ENCODE measurements around the gene STXBP5. TPM values are rescaled to one million over a fixed set of nuclear protein-coding genes. Genes with fewer than 3 reads are reported as not detected.

The STXBP5 gene
- total RNA-seq, 1 experiment from 2014 or later: 11.6 TPM

DNA sequence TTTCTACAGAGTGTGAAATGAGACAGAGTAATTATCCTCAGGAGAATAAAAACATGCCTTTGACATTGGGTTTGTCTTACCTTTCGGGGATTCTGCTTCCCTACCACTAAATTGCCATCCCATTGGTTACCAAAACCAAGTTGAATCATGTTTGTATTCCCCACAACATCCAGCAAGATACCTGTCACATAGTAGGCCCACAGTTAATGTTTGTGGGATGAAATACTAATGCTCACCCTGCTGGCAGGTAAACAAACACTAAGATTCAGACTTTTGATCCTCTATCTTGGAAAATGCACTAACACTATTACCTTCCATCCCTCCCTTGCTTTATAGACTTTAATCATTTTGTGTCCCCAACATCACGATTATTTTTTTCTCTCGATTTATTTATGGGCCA lies 8.2 kb upstream of the STXBP5 start:
- no peaks in the 10 kb centered on the region for H4K20me1 ChIP-seq (ENCODE audit: control insufficient read depth, insufficient read depth, insufficient read length)
- no peaks in the 10 kb centered on the region for H3K23me2 ChIP-seq (ENCODE audit: insufficient read length, low read depth, low read length, poor library complexity, severe bottlenecking)
- Mint-ChIP-seq H3K4me1 (no peaks in the 10 kb centered on the region), H3K36me3 (ENCODE audit: insufficient read depth in 1 of 3, low read depth in 3 of 3) (no peaks in the 10 kb centered on the region), H3K4me3 (no peak overlapping the region), H3K9me3 (no peaks in the 10 kb centered on the region), H3K27me3 (ENCODE audit: low read depth) (no peaks in the 10 kb centered on the region), H3K27ac (no peak overlapping the region)
- H2BK5ac ChIP-seq (ENCODE audit: insufficient read length, low read length): no peak overlapping the region
- no peak overlapping the region for H3K56ac ChIP-seq (ENCODE audit: insufficient read length, low read depth, low read length)
- WGBS (ENCODE audit: extremely low coverage, insufficient read length, low lambda C conversion rate): no CpG with 5 or more reads among the region's 3 CpGs
- no peaks in the 10 kb centered on the region for H3K79me1 ChIP-seq (ENCODE audit: insufficient read depth, low read depth, low read length, poor library complexity, severe bottlenecking)
- H3K4ac ChIP-seq (ENCODE audit: low read depth, low read length): no peak overlapping the region
- H3K27me3 ChIP-seq (ENCODE audit: insufficient read depth, low read length): no peaks in the 10 kb centered on the region
- no peak overlapping the region for H3K9ac ChIP-seq (ENCODE audit: extremely low read depth, insufficient read length, low read length)
- no peak overlapping the region for H2BK20ac ChIP-seq (ENCODE audit: low read depth, low read length, poor library complexity, severe bottlenecking)
- H3K79me2 ChIP-seq (ENCODE audit: insufficient read depth, low read length): no peaks in the 10 kb centered on the region
- no peak overlapping the region for H3K4me2 ChIP-seq (ENCODE audit: insufficient read depth, insufficient read length, low read length)
- H4K8ac ChIP-seq (replicated peaks; ENCODE audit: insufficient read length, low read depth, low read length): no peak overlapping the region
- no peak overlapping the region for H3K27ac ChIP-seq (ENCODE audit: insufficient read length, low read depth, low read length)
- no peak overlapping the region for H3K23ac ChIP-seq (ENCODE audit: insufficient read length, low read depth, low read length)
- TF ChIP-seq, protein P1, sequence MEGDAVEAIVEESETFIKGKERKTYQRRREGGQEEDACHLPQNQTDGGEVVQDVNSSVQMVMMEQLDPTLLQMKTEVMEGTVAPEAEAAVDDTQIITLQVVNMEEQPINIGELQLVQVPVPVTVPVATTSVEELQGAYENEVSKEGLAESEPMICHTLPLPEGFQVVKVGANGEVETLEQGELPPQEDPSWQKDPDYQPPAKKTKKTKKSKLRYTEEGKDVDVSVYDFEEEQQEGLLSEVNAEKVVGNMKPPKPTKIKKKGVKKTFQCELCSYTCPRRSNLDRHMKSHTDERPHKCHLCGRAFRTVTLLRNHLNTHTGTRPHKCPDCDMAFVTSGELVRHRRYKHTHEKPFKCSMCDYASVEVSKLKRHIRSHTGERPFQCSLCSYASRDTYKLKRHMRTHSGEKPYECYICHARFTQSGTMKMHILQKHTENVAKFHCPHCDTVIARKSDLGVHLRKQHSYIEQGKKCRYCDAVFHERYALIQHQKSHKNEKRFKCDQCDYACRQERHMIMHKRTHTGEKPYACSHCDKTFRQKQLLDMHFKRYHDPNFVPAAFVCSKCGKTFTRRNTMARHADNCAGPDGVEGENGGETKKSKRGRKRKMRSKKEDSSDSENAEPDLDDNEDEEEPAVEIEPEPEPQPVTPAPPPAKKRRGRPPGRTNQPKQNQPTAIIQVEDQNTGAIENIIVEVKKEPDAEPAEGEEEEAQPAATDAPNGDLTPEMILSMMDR (conservative IDR thresholded peaks at IDR 0.05): no peak
- no peaks in the 10 kb centered on the region for H3K4me1 ChIP-seq (ENCODE audit: insufficient read depth, low read length)
- H3K9me3 ChIP-seq (ENCODE audit: control insufficient read depth, low read depth, low read length): no peaks in the 10 kb centered on the region
- H4K91ac ChIP-seq (ENCODE audit: insufficient read length, low read depth, low read length): no peak overlapping the region
- H3K14ac ChIP-seq (ENCODE audit: insufficient read depth, low read length): no peak overlapping the region
- H2BK120ac ChIP-seq (ENCODE audit: low read depth, low read length, poor library complexity, severe bottlenecking): no peak overlapping the region
- no peak overlapping the region for H2BK15ac ChIP-seq (ENCODE audit: low read depth, low read length)
- H3K18ac ChIP-seq (ENCODE audit: insufficient read length, low read depth, low read length): no peak overlapping the region
- H3T11ph ChIP-seq (ENCODE audit: low read length): no peak overlapping the region
- no peak overlapping the region for H4K5ac ChIP-seq (ENCODE audit: insufficient read length, low read depth, low read length)
- H2AK5ac ChIP-seq (ENCODE audit: insufficient read length, low read length): no peak overlapping the region
- H2BK12ac ChIP-seq (ENCODE audit: insufficient read length, low read depth, low read length): no peak overlapping the region
- no peak overlapping the region for H2AFZ ChIP-seq (ENCODE audit: low read length)
- DNase-seq: no peak

All from H9 (cell line).